Measurements from ENCODE around the gene GALNTL6.
"Not testable (repeated sequence)": the region's sequence is repeated elsewhere in the genome, so short reads cannot be mapped to it uniquely, and the experiment has no call there.

The GALNTL6 gene

DNA sequence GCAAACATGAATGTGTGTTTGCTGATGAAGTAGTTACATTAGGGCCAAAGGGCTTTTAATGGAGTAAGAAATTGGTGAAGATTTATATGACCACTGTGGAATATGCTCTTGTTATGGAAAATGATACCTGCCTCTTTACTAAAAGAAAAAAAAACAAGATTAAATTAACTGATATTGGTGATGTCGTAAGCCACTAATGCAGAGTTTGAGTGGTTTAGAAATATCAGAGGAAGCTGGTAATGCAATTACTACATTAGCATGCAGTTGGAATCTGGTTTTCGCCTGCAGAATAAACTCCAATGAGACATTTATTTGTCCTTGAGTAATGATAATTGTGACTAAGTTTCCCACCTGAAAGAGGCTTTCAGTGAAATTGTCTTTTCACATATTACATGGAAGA, 597.9 kb downstream of the GALNTL6 start:
- no peak for DNase-seq

DNA sequence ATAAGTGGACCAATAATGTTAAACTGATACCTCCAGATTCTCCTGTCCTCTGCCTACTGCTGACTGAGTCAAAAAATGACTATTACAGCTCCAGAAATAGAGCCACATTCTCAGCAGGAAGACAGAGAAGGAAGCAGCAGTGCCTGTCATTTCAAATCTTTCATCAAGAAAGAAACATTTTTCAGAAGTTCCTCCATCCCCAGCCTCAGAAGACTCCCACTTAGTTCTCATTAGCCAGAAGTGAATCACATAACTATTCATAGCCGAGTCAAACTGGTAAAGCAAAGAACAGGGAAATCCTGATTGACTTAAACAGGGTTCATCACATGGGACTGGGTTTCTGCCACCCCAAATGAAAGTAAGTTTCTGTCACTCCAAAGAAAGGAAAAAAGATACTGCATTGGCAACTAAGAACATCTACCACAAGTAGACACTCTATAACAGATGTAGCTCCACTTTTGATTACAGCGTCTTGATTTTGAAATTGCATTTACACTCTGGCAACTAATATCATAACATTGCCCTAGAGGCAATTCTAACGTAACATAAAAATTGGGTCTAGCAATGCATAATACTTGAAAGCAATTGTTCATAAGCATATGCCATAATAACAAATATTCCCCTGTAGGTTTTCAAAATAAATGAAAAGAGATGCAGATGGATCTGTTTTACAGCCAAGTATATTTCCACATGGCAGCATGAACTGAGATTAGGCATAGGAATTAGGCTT, 599.8 kb downstream of the GALNTL6 start:
- DNase-seq, result peak; percentile 67 to 71

DNA sequence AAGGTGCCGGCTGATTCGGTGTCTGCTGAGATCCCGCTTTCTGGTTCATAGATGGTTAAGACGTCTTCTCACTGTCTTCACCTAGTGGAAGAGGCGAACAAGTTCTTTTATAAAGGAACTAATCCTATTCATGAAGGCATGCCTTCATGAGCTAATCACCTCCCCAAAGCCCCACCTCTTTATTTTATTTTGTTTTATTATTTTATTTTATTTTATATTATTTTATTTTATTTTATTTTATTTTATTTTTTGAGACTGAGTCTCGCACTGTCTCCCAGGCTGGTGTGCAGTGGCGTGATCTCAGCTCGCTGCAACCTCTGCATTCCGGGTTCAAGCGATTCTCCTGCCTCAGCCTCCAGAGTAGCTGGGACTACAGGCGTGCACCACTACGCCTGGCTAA, 615.8 kb downstream of the GALNTL6 start:
- DNase-seq, result not testable (repeated sequence)

DNA sequence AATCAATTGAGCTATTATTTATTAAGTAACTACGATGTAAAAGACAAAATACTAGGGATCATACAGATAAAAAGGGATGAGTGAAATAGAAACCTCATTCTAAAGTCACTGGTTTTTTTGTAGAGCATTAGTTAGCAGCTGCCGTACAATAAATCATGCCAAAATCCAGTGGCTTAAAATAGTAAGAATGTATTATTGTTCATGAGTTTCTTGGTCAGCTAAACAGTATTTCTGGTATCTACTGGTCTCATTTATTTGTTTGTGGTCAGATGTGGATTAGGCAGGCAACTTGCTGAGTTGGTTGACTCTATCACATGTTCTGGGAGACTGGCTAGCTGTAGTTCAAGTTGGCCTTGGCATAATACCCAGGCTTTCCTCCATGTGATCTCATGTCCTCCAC, 667.3 kb downstream of the GALNTL6 start:
- DNase-seq, result no peak

DNA sequence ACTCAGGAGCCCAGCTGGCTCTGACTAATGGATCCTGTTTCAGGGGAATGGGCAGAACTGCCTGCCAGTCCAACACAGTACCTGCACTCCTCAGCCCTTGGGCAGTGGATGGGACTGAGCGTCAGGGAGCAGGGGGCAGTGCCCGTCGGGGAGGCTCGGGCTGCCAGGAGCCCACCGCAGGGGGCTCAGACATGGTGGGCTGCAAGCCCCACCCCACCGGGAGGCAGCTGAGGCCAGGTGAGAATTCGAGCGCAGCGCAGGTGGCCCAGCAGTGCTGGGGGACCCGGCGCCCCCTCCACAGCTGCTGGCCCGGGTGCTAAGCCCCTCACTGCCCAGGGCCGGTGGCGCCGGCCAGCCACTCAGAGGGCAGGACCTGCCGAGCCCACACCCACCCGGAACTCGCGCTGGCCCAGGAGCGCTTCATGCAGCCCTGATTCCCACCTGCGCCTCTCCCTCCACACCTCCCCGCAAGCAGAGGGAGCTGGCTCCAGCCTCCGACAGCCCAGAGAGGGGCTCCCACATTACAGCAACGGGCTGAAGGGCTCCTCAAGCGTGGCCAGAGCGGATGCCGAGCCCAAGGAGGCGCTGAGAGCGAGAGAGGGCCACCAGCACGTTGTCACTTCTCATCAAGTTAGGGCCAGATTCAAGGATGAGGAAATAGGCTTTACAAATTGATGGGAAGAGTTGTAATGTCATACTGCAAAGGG, 668.8 kb downstream of the GALNTL6 start:
- DNase-seq, result no peak

DNA sequence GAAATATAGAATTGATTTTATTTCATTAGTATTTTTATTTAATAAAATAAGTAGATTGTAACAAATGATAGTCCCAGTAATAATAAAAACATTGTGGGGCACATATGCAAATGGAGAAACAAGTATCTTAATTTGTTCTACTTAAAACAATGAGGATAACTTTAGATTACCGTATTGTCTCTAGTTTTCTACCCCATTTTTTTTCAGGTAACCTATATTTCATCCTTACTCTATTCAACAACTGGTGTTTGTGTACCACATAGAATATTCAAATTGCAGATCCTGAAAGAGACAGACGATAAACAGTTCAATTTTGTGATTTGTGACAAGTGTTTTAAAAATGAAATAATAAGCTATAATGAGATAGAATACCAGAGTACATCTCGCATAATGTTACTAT, 671.8 kb downstream of the GALNTL6 start:
- no peak for DNase-seq

DNA sequence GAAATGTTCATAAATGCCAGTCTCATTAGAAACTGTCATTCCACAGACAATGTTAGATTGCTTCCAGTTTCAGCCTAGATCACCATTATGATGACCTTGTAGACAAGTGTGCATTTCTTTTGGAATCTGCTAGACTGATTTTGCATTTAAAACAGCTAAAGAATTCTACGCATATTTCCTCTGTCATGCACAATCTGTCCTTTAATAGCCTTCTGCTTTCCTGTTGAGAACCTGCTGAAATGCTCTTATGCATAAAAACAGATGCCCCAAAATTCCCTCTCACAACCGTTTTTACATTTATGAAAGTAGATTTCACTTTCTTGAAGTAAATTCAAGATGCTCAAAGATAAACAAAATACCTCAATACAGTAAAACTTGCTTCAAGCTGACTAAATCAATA, 673.3 kb downstream of the GALNTL6 start:
- no peak for DNase-seq

DNA sequence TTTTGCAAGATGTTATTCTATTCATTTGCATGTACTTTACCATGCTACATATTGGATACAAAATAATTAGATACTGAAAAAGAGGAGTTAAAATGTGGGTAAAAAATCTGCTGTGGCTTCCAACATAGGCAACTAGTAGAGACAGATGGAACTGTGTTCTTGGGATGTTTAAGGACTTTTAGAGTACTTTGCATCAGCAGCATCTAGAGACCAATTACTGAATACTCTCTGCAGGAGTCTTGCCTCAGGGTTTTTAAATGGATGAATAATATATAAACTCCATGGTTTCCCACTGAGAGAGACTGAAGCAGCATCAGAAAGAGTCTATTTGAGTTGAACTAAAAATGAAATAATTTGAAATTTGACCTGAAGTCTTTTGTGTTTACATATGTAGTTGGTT, 676.7 kb downstream of the GALNTL6 start:
- no peak for DNase-seq

DNA sequence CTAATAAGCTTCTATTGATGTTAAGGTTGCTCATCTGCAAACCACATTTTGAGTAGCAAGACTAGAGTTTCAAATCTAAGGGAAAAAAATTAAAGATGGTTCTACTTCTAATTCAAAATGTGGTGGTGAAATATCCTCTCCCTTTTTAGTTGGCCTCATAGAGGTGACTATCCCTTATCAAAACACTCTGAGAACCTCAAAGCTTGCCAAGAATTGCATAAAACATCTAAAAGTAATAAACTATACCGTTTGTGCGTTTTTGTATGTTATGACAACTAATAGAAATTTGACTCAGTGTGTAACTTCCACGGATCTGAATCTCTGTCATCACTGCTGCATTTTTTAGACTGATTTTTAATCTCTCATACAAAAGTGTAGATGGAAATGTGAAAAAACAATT, 682.6 kb downstream of the GALNTL6 start:
- no peak for DNase-seq

DNA sequence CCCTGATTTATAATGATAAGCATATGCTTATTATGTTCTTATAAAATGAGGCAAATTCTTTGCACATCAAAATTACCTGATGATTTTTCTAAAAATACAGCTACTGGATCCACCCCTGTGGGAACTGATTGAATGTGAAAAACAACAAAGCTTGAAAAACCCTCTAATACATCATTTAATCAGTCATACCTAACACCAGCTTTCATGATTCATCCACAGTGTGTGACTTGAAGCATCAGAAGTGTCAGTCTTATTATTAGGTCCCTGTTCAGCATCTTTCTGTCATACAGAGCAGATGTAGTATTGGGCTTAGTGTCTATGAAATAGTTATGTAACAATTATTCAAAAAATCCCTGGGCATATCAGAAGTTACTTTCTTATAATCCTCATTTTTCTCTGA, 684.1 kb downstream of the GALNTL6 start:
- no peak for DNase-seq

DNA sequence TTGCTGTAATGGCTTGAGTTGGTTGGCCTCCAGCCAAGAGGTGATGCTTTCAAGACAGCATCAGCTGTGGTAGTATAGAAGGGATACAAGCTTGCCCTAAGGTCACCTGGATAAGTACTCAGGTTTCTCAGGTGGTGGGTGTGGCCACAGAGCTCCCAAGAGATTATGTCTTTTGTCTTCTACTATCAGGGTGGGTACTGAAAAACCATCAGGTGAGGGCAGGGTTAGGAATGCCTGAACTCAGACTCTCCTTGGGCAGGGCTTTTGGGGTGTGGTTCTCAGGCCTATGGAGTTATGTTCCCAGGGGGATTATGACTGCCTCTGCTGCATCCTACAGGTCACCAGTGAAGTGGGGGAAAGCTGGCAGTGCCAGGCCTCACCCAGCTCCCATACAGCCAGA, 700.8 kb downstream of the GALNTL6 start:
- no peak for DNase-seq

DNA sequence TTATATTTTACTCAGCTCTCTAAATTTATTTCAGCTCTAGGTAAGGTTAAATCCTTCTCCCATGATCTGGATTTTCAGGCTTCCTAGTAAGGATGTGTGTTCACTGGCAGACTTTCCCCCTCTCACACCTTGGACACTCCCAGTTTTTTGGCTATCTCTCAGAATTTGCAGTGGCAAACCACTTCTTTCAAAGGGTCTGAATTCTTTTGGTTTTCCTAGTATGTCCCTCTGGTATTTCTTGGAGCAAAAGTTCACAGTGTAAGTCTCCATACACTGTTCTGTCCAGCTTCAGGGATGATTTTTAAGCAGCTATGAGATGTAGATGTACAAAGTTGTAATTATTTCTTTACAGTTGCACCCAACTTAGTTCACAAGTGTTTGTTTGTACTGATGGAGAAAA, 701.6 kb downstream of the GALNTL6 start:
- DNase-seq, result no peak

DNA sequence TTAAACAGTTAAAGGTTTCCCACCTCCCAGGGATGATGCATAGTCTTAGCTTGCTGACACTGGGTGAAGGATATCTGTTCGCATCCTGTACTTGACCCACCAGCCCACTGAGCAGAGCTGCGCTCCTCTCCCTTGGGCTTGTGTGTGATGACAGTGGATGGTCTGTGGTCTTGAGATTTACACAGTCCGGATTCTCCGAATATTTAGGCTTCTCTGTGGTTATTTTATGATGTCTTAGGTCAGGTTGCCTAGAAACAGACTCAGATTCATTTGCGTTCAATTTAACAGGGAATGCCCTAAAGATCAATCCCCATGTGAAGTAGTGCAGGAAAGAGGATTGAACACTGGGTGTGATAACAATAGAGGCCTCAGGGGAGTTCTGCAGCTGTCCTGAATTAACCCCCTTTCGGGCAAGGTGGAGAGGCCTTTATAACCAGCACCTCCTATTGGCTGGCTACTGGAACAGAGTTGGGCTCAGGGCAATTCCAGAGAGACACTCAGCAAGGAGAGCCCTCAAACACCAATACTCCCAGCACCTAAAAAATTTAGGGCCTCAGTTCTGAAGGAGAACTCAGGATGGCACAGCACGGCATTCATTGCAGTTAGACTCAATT, 702.2 kb downstream of the GALNTL6 start:
- DNase-seq, result no peak

DNA sequence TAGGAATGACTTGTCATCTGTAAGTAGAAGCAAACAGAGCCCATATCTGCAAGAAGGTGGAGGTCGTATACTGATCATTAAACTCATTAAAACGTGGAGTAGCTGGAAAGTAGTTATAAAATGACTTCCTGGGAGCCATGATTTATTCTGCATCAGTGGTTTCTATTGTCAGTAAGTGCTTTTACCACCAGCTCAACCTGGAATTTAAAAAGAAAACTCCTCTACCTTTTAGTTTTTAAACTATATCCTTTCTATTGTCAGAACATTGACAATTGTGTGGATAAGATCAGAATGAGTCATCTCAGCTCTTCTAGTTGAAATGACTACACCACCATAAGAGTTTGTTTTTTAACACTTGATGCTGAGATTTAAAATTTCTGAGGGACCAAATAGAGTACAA, 704.2 kb downstream of the GALNTL6 start:
- no peak for DNase-seq

DNA sequence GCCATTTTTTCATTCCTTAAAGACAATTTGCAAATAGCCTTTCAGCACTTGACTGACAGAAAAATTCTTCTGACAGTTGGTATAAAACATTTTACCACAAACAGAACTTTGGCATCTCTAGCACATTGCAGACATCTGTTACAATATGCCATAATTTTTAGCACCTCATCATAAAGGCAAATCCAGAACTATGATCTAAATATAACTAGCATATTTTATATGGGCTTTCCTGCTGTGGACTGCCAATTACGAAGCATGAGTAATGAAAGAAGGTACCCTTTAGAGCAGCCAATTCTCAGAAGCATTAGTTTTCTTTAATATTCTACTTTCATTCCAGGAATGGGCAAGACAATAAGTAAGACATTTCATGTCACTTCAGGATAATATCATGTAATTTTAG, 708.0 kb downstream of the GALNTL6 start:
- no peak for DNase-seq

DNA sequence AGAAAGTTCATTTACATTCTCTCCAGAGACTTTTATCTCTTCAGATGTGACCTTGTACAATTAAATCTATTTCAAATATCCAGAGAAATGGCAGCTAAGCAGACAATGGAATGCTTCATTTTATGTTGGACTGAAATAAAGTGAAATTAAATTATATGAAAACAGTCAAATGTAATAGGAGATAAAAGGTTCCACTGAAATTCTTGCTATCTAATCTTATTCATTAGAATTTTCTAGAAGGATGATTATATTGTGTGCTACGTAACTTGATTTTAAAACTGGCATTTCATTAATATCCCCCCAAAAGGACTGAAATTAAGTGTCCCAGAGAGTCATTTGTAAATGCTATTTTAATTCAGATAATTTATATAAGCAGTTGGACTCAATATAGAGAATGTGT, 708.5 kb downstream of the GALNTL6 start:
- DNase-seq, result no peak

DNA sequence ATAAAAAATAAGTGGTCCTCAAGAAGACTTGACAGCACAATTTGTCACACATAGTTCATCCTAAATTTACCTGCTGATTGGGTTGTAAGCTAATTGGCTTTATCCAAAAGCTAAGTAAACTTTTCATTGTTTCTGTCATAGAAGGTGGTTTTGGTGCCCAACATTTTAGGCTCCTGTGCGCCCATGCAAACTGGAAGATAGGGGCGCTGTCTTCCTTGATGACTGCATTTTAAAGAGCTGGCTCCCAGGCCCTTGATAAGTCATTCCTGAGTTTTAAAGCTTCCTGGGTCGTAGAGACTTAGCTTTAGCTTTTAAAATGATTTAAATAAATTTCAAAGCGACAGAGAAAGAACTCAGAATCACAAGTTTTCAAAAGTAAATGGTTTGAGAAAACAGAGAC, 730.0 kb downstream of the GALNTL6 start:
- DNase-seq, result no peak

DNA sequence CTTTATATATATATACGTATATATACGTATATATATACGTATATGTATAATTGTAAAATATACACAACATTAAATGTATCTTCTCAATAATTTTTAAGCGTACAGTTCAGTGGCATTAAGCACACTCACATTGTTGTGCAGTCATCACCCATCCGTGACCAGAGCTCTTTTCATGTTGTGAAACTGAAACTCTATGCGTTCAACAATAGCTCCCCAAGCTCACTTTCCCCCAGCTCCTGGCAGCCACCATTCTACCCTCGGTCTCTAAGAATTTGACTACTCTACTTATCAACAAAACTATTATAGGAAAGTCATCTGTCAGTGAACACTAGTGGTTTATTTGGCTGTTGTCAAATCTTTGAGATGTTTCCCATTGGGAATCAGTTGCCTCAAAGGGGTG, 733.6 kb downstream of the GALNTL6 start:
- no peak for DNase-seq

DNA sequence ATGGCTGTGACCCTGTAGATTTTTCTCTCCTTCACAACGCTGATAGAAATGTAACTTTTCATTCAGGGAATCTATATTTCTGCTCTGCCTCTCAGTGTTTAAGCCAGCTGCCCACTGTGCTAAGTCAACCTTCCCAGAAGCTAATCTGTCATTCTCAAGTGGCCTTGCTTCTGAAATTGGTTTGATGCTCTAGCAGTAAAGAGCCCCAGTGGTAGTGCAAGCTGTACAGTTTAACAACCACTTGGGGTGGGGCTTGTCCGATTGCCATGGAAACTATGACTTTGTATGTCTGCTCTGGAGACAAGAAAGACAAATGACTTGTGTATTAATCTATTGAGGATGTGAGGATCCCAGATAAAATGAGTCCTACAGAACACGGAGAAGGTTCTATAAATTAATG, 734.5 kb downstream of the GALNTL6 start:
- DNase-seq, result no peak

DNA sequence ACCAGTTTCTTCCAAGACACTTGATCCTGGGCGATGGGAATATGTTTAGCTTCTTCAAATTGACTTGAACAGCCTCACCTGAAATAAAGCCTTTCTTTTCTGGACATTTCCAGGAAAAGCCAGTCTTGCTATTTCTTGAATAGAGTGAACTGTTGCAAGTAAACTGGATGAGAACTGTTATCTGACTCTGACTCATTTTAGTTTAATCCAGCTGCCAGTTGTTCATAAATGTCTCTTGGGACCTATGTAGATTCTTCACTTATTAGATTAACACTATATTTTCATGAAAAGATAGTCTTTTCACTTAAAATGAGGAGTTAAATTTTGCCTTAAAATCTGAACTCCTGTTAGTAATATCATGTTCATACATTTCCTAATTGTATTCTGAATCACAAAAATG, 740.0 kb downstream of the GALNTL6 start:
- DNase-seq, result no peak

DNA sequence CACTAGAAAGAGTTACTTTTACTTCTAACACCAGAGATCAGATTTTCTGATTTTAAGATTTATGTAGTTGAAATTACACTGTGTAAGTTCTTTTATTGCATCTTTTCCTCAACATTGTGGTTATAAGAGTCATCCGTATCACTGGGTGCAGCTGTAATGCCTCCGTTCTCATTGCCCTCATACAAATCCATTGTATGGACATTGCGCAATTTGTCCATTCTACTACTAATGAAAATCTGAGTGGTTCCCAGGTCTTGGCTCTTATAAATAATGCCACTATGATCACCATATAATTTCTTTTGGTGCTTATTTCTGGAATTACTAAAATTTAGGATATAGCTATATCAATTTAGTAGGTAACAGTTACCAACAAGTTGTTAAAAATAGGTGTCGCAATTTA, 741.4 kb downstream of the GALNTL6 start:
- DNase-seq, result no peak

DNA sequence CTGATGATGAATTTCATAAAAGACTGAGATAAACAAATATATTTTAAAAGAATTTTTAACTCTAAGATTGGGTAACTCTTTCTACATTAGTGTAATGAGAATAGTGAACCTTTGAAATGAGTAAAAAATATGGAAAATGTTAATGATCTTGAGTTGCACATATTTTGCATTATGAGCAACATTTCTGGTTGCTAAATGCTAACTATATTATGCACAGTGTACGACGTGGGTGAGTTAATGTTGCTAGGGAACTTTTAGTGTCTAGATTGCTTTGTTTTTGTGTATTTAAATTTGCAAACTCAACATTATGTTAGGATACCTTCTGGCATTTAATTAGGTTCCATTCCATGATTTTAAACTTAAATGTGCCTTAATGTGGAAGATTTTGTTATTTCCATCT, 742.5 kb downstream of the GALNTL6 start:
- no peak for DNase-seq

DNA sequence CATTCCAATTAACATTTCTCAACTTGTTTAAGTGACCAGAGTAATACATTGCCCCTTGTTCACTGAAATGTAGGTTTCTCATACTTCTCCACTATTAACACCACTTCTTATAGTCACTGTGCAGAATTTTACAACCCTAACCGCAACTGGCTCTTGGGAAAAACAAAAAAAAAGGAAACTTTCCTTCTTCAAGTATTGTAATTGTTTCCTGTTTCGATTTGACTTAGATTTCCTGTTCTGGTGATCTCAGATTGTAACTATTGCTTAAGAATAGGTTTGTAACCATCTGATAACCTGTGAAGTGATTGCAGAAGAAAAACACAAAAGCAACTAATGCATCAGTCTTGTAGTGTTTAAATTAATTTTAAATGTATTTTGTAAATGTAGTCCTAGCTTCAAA, 760.7 kb downstream of the GALNTL6 start:
- peak; percentile 57 to 70 for DNase-seq

DNA sequence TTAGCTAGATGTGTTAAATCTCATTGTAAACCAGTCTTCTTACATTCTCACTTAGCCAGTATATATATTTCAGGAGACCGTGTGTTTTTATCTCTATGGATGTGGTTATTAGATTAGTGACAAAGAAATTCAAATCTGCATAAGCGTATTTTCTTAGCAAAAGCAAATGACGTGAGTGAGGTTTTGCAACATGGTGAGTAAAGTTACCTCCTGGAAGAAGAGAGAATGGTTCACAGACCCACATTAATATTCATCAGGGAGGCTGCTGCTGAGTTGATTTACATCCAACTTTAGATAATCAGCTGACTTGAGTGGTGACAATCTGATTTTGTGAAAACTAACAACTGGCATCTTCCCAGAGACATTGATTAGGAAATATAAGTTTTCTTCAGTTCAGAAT, 765.5 kb downstream of the GALNTL6 start:
- DNase-seq, result no peak

DNA sequence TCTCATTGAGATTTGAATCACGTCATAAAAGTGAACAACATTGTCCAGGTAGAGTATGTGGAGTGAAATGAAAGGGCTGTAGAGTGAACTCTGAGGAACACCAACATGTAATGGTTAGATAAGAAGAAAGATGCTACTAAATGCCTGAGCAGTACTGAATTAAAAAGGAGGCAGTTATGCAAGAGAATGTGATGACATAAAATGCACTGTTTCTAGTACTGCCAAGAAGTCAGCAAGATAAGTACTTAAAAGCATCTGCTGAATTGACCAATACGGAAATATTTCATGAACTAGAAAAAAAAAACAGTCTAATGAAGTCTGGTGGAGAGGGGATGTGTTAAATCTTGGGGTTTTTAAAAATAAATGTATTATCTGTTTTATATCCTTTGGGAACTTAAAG, 771.6 kb downstream of the GALNTL6 start:
- no peak for DNase-seq

Measured in Kasumi-1 (cell line).